Gastroesophageal sphincter (tissue), 4 donors: ENCODE results near the gene WAPL. TPM values are rescaled to one million over a fixed set of nuclear protein-coding genes. Genes with fewer than 3 reads are reported as not detected.

ENCODE experiments used
- ATAC-seq: fragments of 150-250 bp; one replicate; pipeline ENCODE4 v1.9.1; 2016; ENCODE audit warnings: mild to moderate bottlenecking, moderate library complexity
- H3K27ac ChIP-seq, 4 donors: fragments of 200-600 bp; sonication (generic) in 3 of 4; 1 replicate in 3 of 4; 2 replicates in 1 of 4; pipeline ENCODE4 v1.5.1; 2016 to 2019
- H3K27me3 ChIP-seq: fragments of 200-600 bp; sonication (generic); one replicate; pipeline ENCODE4 v1.5.1; 2019
- H3K36me3 ChIP-seq, 2 donors: fragments of 200-600 bp; sonication (generic); one replicate each; pipeline ENCODE4 v1.5.1; 2019; ENCODE audit warnings: control low read depth in 1 of 2
- H3K4me1 ChIP-seq, 3 donors: fragments of 200-600 bp; sonication (generic); 1 replicate in 2 of 3; 2 replicates in 1 of 3; pipeline ENCODE4 v1.5.1; 2016 to 2019; ENCODE audit warnings: control low read depth in 2 of 3
- H3K4me3 ChIP-seq, 2 donors: fragments of 200-600 bp; sonication (generic); one replicate each; pipeline ENCODE4 v1.5.1; 2019; ENCODE audit warnings: mild to moderate bottlenecking in 1 of 2, moderate library complexity in 1 of 2
- H3K9me3 ChIP-seq, 3 donors: fragments of 200-600 bp; sonication (generic); one replicate each; pipeline ENCODE4 v1.5.1; 2017 to 2019; ENCODE audit warnings: control low read depth in 2 of 3
- CTCF ChIP-seq, 4 experiments: fragments of 200-600 bp in 2 of 4; fragments of 450-650 bp in 2 of 4; sonication (generic) in 1 of 4; IDR thresholded peaks; one replicate each; pipeline ENCODE4 v1.5.1; 2017 to 2019; ENCODE audit warnings: antibody characterized with exemption in 4 of 4, mild to moderate bottlenecking in 2 of 4, moderate library complexity in 2 of 4
- EP300 ChIP-seq: sonication (generic); formaldehyde crosslinking; IDR thresholded peaks from one replicate; pipeline ENCODE4 v1.6.1; 2017; ENCODE audit warnings: antibody characterized with exemption, mild to moderate bottlenecking
- POLR2A ChIP-seq, 2 donors: fragments of 450-650 bp; IDR thresholded peaks; one replicate each; pipeline ENCODE4 v1.6.1; 2017; ENCODE audit warnings: antibody characterized with exemption in 2 of 2, mild to moderate bottlenecking in 2 of 2, moderate library complexity in 1 of 2
- POLR2AphosphoS5 ChIP-seq: sonication (generic); formaldehyde crosslinking; IDR thresholded peaks from one replicate; pipeline ENCODE4 v1.6.1; 2017; ENCODE audit warnings: antibody characterized with exemption
- WGBS, 2 donors: methylation state at CpG; one replicate each; pipeline ENCODE4 v1.1.5; 2018; ENCODE audit warnings: low coverage in 1 of 2; 5-methylcytosine and 5-hydroxymethylcytosine counted together
- total RNA-seq, 4 donors: library from RNA; depleted of rRNA; stranded (reverse); fragments of >200 nt; gene quantifications; one replicate each; pipeline ENCODE4 v1.1.0, GENCODE V29; 2016

The WAPL gene
- total RNA-seq, 4 donors from 2014 or later = 35.6 to 55.1 (median 40.6) TPM

GRCh38 chr10:86472061-86472460, 49.5 kb downstream of the WAPL start:
- Histone ChIP-seq H3K27ac (no peak overlapping the region), H3K4me3 (no peak overlapping the region), H3K4me1 (no peaks in the 10 kb centered on the region), H3K27me3 (no peaks in the 10 kb centered on the region), H3K9me3 (no peaks in the 10 kb centered on the region), H3K36me3 (peaks cover 0 to 79% of the 10 kb centered on the region in 2 donors)
- ATAC-seq = no peak
- 85 to 88% methylated on average over 3 of the region's 3 CpGs for WGBS, 2 donors
- TF ChIP-seq EP300 (no peak), POLR2AphosphoS5 (no peak), POLR2A (IDR thresholded peaks at IDR 0.05) (no peak), CTCF (IDR thresholded peaks at IDR 0.05) (no peak)

- no peak overlapping the region for H3K4me3 ChIP-seq
- ATAC-seq = no peak
- WGBS, 2 donors = 91 to 98% methylated on average over 5 to 7 of the region's 10 CpGs
- TF ChIP-seq EP300 (no peak), CTCF (IDR thresholded peaks at IDR 0.05) (no peak), POLR2A (IDR thresholded peaks at IDR 0.05) (no peak), POLR2AphosphoS5 (no peak)
- H3K27ac ChIP-seq = no peak overlapping the region
- H3K9me3 ChIP-seq = no peaks in the 10 kb centered on the region
- H3K27me3 ChIP-seq = no peaks in the 10 kb centered on the region
- peaks cover 6 to 95% of the 10 kb centered on the region in 2 donors for H3K36me3 ChIP-seq
- no peaks in the 10 kb centered on the region for H3K4me1 ChIP-seq
These were observed 59.4 kb downstream of the WAPL start for GRCh38 chr10:86461963-86462804.

GRCh38 chr10:86451604-86451960, 70.0 kb downstream of the WAPL start:
- 81 to 93% methylated on average over 2 to 3 of the region's 4 CpGs for WGBS, 2 donors
- Histone ChIP-seq H3K4me1 (peaks cover 0 to 12% (median 0%) of the 10 kb centered on the region in 3 donors), H3K27me3 (no peaks in the 10 kb centered on the region), H3K4me3 (no peak overlapping the region), H3K9me3 (no peaks in the 10 kb centered on the region), H3K27ac (no peak overlapping the region), H3K36me3 (peaks cover 0 to 84% of the 10 kb centered on the region in 2 donors)
- ATAC-seq = no peak
- TF ChIP-seq POLR2A (IDR thresholded peaks at IDR 0.05) (no peak), POLR2AphosphoS5 (no peak), CTCF (IDR thresholded peaks at IDR 0.05) (no peak), EP300 (no peak)

GRCh38 chr10:86450806-86451603, 70.6 kb downstream of the WAPL start:
- no peak overlapping the region for H3K4me3 ChIP-seq
- TF ChIP-seq POLR2A (IDR thresholded peaks at IDR 0.05) (no peak), EP300 (no peak), CTCF (IDR thresholded peaks at IDR 0.05) (no peak), POLR2AphosphoS5 (no peak)
- peaks cover 0 to 13% (median 0%) of the 10 kb centered on the region in 3 donors for H3K4me1 ChIP-seq
- no peak overlapping the region for H3K27ac ChIP-seq
- peaks cover 0 to 83% of the 10 kb centered on the region in 2 donors for H3K36me3 ChIP-seq
- H3K9me3 ChIP-seq = no peaks in the 10 kb centered on the region
- H3K27me3 ChIP-seq = no peaks in the 10 kb centered on the region
- WGBS, 2 donors = 73 to 80% methylated on average over 5 to 7 of the region's 7 CpGs
- no peak for ATAC-seq
